Measurements from ENCODE around the gene TMOD4. TPM values are rescaled to one million over a fixed set of nuclear protein-coding genes. Genes with fewer than 3 reads are reported as not detected.

Gene TMOD4
- total RNA-seq, 1 donor, result 0.54 TPM

DNA sequence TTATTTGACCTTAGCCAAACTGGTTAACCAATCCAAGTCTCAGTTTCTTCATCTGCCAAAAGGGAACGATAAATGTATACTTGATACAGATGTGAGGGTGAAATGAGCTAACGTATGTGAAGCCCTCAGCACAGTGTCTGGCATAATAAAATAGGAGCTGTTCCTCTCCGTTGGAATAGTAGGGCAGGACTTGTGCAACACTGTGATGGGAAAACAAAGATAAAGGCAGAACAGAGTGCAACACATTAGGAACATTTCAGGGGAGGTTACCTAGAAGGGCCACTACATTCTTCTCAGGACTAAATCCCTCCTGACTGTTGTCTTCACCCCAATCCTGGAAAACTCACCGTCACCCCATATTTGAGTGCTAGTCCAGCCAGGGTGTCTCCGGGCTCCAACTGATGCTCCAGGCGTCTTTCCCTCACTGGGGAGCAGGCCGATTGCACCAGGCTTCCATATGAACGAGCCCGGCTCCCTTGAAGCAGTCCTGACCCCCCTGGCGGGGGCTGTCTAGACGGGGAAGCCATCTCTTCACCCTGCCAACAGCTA, 11.0 kb downstream of the TMOD4 start:
- peak; percentile 49 for DNase-seq (ENCODE audit: low read depth)
- peak overlapping the region; percentile 92 for H3K4me3 ChIP-seq (ENCODE audit: low read depth, low read length)
- TF ChIP-seq, protein P1, sequence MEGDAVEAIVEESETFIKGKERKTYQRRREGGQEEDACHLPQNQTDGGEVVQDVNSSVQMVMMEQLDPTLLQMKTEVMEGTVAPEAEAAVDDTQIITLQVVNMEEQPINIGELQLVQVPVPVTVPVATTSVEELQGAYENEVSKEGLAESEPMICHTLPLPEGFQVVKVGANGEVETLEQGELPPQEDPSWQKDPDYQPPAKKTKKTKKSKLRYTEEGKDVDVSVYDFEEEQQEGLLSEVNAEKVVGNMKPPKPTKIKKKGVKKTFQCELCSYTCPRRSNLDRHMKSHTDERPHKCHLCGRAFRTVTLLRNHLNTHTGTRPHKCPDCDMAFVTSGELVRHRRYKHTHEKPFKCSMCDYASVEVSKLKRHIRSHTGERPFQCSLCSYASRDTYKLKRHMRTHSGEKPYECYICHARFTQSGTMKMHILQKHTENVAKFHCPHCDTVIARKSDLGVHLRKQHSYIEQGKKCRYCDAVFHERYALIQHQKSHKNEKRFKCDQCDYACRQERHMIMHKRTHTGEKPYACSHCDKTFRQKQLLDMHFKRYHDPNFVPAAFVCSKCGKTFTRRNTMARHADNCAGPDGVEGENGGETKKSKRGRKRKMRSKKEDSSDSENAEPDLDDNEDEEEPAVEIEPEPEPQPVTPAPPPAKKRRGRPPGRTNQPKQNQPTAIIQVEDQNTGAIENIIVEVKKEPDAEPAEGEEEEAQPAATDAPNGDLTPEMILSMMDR (IDR thresholded peaks at IDR 0.05; ENCODE audit: insufficient read depth, low read length), result no peak

DNA sequence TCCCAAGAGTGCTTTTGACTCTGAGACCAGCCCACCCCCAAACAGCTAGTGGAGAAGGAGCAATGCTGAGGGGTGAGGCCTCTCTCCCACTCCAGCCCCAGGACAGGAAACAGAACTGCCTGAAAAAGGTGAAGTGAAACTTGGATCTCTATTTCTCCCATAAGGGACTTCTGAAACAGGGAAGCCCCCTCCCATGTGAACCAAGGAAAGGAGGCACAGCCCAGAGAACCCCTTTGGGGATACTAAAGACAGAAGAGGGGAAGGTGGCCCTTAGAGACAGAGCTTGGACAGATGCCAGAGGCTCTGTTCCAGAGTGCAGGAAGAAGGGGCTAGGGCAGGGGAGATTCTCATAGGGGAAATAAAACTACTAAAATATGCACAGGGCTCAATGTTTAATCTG, 16.4 kb downstream of the TMOD4 start:
- no peak for DNase-seq (ENCODE audit: low read depth)

DNA sequence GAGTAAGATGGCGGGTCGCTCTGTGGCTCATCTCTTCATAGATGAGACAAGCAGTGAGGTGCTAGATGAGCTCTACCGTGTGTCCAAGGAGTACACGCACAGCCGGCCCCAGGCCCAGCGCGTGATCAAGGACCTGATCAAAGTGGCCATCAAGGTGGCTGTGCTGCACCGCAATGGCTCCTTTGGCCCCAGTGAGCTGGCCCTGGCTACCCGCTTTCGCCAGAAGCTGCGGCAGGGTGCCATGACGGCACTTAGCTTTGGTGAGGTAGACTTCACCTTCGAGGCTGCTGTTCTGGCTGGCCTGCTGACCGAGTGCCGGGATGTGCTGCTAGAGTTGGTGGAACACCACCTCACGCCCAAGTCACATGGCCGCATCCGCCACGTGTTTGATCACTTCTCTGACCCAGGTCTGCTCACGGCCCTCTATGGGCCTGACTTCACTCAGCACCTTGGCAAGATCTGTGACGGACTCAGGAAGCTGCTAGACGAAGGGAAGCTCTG, 17.0 kb downstream of the TMOD4 start:
- no peak for DNase-seq (ENCODE audit: low read depth)
- H3K4me3 ChIP-seq (ENCODE audit: low read depth, low read length), result no peak overlapping the region
- TF ChIP-seq, protein P1 (IDR thresholded peaks at IDR 0.05; ENCODE audit: insufficient read depth, low read length), result no peak

More for the DNA sequence above, 16.4 kb downstream of the TMOD4 start:
- H3K4me3 ChIP-seq (ENCODE audit: low read depth, low read length), result no peak overlapping the region
- TF ChIP-seq, protein P1 (IDR thresholded peaks at IDR 0.05; ENCODE audit: insufficient read depth, low read length), result no peak

DNA sequence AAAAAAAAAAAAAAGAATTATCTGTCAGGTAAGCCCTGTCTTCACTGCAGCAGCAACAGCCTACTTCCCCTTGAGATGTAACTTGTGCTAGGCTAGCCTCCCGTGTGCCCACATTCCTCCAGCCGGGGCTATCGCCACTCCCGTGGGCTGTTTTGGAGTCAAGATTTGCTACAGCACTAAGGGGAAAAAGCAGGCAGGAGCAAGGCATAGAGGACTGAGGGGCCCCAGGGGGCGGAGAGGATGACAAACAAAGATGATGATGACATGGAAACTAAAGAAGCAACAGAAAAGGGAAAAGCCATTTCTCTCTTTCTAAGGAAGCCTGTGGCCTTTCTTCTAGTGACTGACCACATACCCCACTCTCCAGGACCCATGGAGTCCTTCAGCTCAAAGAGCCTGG, 17.5 kb downstream of the TMOD4 start:
- no peak overlapping the region for H3K4me3 ChIP-seq (ENCODE audit: low read depth, low read length)
- no peak for DNase-seq (ENCODE audit: low read depth)
- TF ChIP-seq, protein P1 (IDR thresholded peaks at IDR 0.05; ENCODE audit: insufficient read depth, low read length), result no peak

DNA sequence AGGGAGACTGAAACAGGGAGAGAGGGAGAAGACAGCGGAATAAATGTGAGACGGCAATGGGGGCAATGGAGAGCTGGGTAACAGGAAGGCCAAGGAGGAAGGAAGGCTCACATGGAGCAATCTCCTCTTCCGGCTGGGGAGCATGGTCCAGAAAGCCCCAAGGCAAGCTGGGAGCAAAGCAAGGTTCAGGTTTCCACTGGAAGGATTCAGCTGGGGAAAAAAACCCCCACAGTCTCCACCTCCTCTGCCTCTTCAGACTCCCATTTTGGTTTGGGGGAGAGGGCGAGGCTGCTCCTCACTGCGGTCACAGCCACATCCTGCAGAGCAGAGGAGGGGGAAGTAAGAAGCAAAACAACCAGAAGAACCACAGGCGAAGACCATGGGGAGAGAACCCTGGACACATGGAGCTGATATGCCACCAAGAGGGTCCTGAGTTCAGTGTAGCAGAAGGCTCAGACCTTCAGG, 18.7 kb downstream of the TMOD4 start:
- DNase-seq (ENCODE audit: low read depth), result no peak
- no peak overlapping the region for H3K4me3 ChIP-seq (ENCODE audit: low read depth, low read length)
- TF ChIP-seq, protein P1 (IDR thresholded peaks at IDR 0.05; ENCODE audit: insufficient read depth, low read length), result no peak

DNA sequence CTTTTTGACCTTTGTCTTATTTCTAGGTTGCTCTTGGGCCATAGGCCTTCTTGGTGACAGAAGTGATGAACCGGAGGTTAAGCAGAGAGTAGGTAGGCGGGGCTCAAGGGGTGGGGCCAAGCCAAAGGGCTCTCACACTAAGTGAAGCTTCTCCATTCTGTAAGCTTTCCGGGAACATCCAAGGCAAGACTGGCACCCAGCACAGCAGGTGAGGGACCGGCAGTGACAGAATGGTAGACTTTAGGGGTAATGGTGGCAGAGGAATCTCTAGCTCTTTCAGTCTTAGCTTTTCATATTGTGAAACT, 19.3 kb downstream of the TMOD4 start, which contains the start of gene TNFAIP8L2:
TSS of gene TNFAIP8L2 (plus strand) at position 135 of the 305 bp plus-strand sequence. CDS start 2,049 bp downstream, outside the sequence.
- H3K4me3 ChIP-seq (ENCODE audit: low read depth, low read length), result no peak within 1 kb of the TSS
- DNase-seq (ENCODE audit: low read depth), result no peak
- TF ChIP-seq, protein P1 (IDR thresholded peaks at IDR 0.05; ENCODE audit: insufficient read depth, low read length), result no peak

DNA sequence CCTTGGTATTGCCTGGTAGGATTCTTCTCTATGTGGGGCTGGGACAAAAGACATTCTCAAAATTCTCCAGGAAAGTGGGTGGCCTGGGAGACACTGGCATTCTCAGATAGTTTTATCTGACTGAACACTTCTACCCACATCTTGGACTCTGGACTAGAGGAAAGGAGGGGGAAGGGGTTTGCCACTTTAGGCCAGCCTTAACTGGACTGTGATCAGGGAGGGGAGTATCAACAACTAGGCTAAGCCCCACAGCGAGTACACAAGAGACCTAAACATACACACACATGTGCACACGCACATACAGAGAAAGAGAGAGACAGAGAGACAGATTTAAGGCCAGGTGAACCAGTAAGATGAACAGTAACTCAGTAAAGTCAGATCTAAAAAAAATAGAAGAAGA, 28.1 kb downstream of the TMOD4 start:
- no peak for DNase-seq (ENCODE audit: low read depth)
- H3K4me3 ChIP-seq (ENCODE audit: low read depth, low read length), result no peak overlapping the region
- TF ChIP-seq, protein P1 (IDR thresholded peaks at IDR 0.05; ENCODE audit: insufficient read depth, low read length), result no peak
